ENCODE data around the gene PPP1R1B. TPM values are rescaled to one million over a fixed set of nuclear protein-coding genes. Genes with fewer than 3 reads are reported as not detected.

The PPP1R1B gene
- total RNA-seq, 4 donors from 2014 or later = 0.23 to 4.8 (median 2.4) TPM

DNA sequence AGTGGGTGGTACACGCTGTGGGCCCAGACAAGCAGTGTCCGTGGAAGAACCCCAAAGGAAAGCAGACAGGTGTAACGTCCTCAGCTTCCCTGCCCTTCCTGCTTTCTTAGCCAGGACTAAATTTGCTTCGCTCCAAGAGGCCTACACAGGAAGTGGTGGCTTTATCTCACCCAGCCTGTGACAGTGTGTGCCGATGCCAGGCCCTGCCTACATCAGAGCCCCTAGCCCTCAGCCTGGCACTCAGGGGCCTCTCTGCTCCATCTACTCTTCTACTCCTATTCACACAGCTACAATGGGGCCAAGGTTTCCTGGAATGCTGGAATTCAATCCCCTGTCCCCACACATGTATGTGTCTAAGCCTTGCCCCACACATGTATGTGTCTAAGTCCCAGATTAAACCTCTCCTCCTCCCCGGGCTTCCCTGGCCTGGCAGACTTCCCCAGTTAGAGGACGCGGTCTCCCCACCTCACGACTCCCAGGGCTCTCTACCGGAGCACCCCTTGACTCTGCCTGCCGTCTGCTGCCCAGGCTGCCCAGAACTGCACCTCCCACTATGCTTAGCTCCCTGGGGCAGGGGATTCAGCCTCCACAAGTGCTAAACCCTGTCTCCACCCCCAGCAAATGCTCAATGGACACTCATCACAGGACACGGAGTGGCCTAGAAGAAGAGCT, 52.9 kb downstream of the PPP1R1B start:
- TF ChIP-seq POLR2A (IDR thresholded peaks at IDR 0.05) = no peak
- TF ChIP-seq, protein P1, sequence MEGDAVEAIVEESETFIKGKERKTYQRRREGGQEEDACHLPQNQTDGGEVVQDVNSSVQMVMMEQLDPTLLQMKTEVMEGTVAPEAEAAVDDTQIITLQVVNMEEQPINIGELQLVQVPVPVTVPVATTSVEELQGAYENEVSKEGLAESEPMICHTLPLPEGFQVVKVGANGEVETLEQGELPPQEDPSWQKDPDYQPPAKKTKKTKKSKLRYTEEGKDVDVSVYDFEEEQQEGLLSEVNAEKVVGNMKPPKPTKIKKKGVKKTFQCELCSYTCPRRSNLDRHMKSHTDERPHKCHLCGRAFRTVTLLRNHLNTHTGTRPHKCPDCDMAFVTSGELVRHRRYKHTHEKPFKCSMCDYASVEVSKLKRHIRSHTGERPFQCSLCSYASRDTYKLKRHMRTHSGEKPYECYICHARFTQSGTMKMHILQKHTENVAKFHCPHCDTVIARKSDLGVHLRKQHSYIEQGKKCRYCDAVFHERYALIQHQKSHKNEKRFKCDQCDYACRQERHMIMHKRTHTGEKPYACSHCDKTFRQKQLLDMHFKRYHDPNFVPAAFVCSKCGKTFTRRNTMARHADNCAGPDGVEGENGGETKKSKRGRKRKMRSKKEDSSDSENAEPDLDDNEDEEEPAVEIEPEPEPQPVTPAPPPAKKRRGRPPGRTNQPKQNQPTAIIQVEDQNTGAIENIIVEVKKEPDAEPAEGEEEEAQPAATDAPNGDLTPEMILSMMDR (IDR thresholded peaks at IDR 0.05) = no peak
- Histone ChIP-seq H3K27ac (peak overlapping the region in 2 of 4 donors; percentile 9 to 17), H3K9me3 (no peaks in the 10 kb centered on the region), H3K36me3 (peaks cover 0 to 78% (median 5%) of the 10 kb centered on the region in 3 donors), H3K27me3 (no peaks in the 10 kb centered on the region), H3K4me1 (peaks cover 15 to 61% (median 24%) of the 10 kb centered on the region in 3 donors), H3K4me3 (no peak overlapping the region)
- intact Hi-C loops (cut with DNase I) = no loop called here
- no peak for DNase-seq
- 62 to 70% methylated on average over 8 to 9 of the region's 12 CpGs for WGBS, 2 donors

DNA sequence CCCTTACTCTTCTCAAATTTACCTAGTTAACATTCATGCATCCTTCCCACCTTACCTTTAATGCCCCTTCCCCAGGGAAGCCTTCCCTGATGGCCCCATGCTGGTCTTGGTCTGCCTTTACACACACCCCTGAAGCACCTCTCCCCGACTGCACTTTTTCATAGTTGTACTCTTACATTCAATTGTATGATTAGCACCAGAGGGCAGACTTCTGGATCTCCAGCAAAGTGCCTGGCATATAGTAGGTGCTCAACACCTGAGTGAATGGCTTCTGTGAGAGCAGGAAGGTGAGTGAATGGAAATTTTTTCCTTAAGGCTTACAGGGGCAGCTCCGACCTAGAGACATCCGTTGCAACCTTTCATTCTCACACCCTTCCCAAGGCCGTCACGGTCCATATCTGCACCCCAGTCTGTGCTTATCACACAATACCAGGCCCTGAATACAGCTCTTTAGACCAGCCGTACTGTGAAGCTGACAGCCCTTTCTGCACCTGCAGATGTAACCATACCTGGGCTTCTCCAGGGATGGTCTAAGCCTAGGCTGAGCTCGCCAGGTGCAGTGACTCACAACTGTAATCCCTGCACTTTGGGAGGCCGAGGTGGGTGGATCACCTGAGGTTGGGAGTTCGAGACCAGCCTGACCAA, 56.7 kb downstream of the PPP1R1B start:
- no peaks in the 10 kb centered on the region for H3K9me3 ChIP-seq
- peak overlapping the region in 1 of 4 donors; percentile 2 for H3K27ac ChIP-seq
- WGBS, 2 donors = 91 to 94% methylated on average over 6 of the region's 9 CpGs
- H3K27me3 ChIP-seq = no peaks in the 10 kb centered on the region
- no peak overlapping the region for H3K4me3 ChIP-seq
- intact Hi-C loops (cut with DNase I) = no loop called here
- peaks cover 5 to 51% (median 7%) of the 10 kb centered on the region in 3 donors for H3K4me1 ChIP-seq
- peaks cover 0 to 68% (median 5%) of the 10 kb centered on the region in 3 donors for H3K36me3 ChIP-seq
- no peak for DNase-seq
- TF ChIP-seq POLR2A (IDR thresholded peaks at IDR 0.05) = no peak
- TF ChIP-seq, protein P1 (IDR thresholded peaks at IDR 0.05) = no peak

DNA sequence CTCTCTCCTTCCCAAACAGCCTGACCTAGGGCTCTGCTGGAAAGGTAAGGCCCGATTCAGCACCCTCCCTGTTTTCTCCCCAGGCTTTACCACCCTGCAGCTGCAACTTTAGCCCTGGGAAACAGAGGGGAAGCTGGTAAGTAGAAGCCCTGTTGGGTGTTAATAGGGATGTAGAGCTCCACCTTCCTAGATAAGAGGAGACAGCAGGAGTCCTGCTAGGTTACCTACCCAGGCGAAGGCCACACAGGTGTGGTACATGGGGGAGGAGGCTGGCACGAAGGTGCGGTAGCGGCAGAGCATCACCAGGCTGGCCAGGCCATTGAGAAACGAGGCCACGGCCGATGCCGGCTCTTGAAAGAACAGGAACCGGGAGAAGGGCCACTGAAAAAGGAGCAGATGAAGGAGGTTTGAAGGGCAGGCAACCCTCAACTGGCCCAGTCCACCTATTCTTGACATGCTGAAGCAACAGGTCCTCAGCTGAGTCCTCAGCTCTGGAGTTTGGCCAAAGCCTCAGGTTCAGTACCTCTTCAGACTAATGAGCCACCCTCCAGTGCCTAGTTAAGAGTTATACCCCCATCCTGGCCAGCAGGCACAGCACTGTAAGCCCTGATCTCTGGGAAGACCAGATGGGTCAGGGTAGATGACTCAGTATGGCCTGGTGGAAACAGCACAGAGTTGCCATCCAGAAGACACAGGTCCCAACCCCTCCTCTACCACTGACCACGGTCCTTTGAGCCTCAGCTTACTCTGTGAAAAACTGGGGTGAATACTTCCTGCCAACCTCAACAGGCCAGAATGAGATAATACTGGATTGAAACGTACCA, 57.8 kb downstream of the PPP1R1B start:
- DNase-seq = no peak

More for the DNA sequence above, 57.8 kb downstream of the PPP1R1B start:
- Histone ChIP-seq H3K36me3 (peaks cover 0 to 59% (median 5%) of the 10 kb centered on the region in 3 donors), H3K27me3 (no peaks in the 10 kb centered on the region), H3K27ac (peak overlapping the region in 2 of 4 donors; percentile 34 to 60), H3K4me1 (peaks cover 10 to 52% (median 13%) of the 10 kb centered on the region in 3 donors), H3K9me3 (no peaks in the 10 kb centered on the region), H3K4me3 (no peak overlapping the region)
- TF ChIP-seq, protein P1 (IDR thresholded peaks at IDR 0.05) = no peak
- no peak for TF ChIP-seq POLR2A (IDR thresholded peaks at IDR 0.05)
- WGBS, 2 donors = 89% methylated on average over 10 to 11 of the region's 12 CpGs
- intact Hi-C loops (cut with DNase I) = no loop called here

Other genes starting within 250 kb of the PPP1R1B start
- gene FBXL20, start 225.3 kb upstream of the PPP1R1B start, total RNA-seq = 10 to 100 TPM in 1 of 4 donors, 1 to 10 TPM in 3; 5.0 to 10.3 (median 6.8) TPM
- 10 to 100 TPM; 11.2 to 22.9 (median 16.1) TPM for gene MED1, start 175.7 kb upstream of the PPP1R1B start, total RNA-seq
- gene CDK12, start 165.5 kb upstream of the PPP1R1B start, total RNA-seq = 10 to 100 TPM; 22.9 to 47.3 (median 33.5) TPM
- gene NEUROD2, start 19.0 kb upstream of the PPP1R1B start, total RNA-seq = not detected
- gene STARD3, start 10.2 kb downstream of the PPP1R1B start, total RNA-seq = 10 to 100 TPM; 27.3 to 46.7 (median 33.4) TPM
- under 1 TPM; 0.11 to 0.57 (median 0.29) TPM for gene TCAP, start 38.4 kb downstream of the PPP1R1B start, total RNA-seq
- 1 to 10 TPM in 2 of 4 donors, under 1 TPM in 2; 0.26 to 8.4 (median 1.3) TPM for gene PNMT, start 41.5 kb downstream of the PPP1R1B start, total RNA-seq
- 10 to 100 TPM; 10.7 to 34.2 (median 19.2) TPM for gene PGAP3, start 61.1 kb downstream of the PPP1R1B start, total RNA-seq
- gene ERBB2, start 73.1 kb downstream of the PPP1R1B start, total RNA-seq = 100 to 1,000 TPM in 1 of 4 donors, 10 to 100 TPM in 3; 75.2 to 170 (median 86.5) TPM
- gene MIEN1, start 103.6 kb downstream of the PPP1R1B start, total RNA-seq = 10 to 100 TPM; 44.4 to 55.2 (median 53.2) TPM
- gene GRB7, start 111.0 kb downstream of the PPP1R1B start, total RNA-seq = 10 to 100 TPM; 25.1 to 62.1 (median 55.9) TPM
- 1 to 10 TPM; 2.1 to 9.0 (median 3.8) TPM for gene IKZF3, start 237.4 kb downstream of the PPP1R1B start, total RNA-seq
- gene ZPBP2, start 241.2 kb downstream of the PPP1R1B start, total RNA-seq = not detected